NCI-H2171 treated with DMSO at 0.1 percent for 48 hours (cell line): ENCODE results near the gene LIMCH1.
A peak's percentile ranks its signal among the peaks of the same experiment; 100 is the strongest.
"Not testable (repeated sequence)": the region's sequence is repeated elsewhere in the genome, so short reads cannot be mapped to it uniquely, and the experiment has no call there.

Source experiments
- DNase-seq: peaks from one replicate; lab custom pipeline; 2025; lab: John Stamatoyannopoulos, UW

Gene LIMCH1, protein sequence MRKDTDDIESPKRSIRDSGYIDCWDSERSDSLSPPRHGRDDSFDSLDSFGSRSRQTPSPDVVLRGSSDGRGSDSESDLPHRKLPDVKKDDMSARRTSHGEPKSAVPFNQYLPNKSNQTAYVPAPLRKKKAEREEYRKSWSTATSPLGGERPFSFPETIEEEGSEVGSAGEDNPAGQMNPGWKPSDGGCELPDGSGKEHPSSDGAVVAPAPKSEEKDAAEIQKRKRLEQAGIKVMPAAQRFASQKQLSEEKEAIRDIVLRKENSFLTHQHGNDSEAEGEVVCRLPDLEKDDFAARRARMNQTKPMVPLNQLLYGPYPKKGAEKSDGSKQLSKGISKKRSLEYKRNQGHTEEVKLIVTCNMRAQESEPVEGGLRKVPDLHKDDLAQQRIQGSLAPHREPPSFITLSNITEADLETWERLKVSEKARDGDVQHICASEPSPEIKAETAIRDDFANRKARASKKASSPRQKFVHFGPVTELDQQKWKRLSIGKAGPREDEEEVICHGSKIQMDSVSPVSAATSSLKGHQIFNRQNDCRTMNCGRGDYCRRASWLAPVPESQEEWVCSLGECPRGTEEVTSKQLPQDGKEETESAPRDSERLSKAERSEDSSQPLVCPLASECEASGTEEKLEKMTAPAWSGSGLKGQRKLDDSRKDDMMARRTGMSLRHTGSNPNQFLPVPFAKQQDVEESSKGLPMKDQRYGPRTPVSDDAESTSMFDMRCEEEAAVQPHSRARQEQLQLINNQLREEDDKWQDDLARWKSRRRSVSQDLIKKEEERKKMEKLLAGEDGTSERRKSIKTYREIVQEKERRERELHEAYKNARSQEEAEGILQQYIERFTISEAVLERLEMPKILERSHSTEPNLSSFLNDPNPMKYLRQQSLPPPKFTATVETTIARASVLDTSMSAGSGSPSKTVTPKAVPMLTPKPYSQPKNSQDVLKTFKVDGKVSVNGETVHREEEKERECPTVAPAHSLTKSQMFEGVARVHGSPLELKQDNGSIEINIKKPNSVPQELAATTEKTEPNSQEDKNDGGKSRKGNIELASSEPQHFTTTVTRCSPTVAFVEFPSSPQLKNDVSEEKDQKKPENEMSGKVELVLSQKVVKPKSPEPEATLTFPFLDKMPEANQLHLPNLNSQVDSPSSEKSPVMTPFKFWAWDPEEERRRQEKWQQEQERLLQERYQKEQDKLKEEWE (N-terminal part only)

DNA sequence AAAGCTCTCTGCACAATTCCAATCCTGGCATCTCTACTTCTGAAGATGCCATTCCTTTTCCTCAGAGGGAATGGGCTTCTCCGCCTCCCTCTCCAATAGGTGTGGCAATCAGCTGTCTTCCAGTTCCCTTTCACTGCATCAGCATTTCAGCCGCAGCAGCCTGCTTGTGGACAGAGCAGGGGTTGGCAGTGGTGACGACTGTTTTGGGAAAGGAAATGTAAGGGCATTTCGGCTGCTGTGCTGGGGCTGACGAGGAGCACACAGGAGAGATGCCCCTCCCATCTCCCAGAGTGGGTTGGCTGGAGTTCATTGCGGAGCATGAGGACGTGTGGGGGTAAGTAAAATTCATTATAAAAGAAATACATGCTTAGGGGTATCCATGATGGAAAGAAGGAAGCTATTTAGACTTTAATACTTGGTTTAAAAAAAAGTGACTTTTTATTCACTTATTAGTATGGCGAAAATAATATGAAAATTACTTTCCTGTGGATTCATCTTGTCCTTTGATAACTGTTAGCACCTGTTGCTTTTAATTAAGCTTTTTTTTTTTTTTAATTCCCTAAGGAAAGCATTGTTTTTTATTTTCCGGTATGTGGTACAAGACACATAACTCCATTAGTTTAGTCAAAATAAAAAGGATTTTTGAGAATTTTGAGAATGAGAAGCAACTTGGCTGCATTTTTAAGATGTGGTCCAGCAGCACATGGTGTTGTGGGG lies at the start of gene LIMCH1:
TSS of gene LIMCH1 (plus strand) at position 141 of the 717 bp plus-strand sequence. CDS start 67,839 bp downstream, outside the sequence.
- DNase-seq = no peak

- DNase-seq = not testable (repeated sequence)
Observed at GRCh38 chr4:41491081-41491576, 46.8 kb upstream of the LIMCH1 start.

DNA sequence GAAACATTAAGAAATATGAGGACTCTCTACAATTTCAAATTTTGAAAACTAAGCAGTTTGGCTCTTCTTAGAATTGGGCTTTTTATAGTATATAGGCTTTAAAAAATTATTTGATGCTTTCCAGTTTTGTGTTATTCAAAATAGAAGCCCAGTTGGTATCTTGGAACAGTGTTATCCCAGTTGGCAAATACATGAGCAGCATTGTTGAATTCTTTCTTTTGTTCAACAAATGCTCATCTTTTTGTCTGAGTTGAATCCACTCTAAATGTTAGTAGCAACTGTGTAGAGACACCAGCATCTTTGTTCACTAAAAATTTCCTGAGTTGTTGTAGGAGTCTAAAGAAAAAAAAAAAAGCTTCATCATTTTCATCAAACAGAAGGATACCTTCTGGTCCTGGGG lies 41.0 kb upstream of the LIMCH1 start:
- DNase-seq = no peak

DNA sequence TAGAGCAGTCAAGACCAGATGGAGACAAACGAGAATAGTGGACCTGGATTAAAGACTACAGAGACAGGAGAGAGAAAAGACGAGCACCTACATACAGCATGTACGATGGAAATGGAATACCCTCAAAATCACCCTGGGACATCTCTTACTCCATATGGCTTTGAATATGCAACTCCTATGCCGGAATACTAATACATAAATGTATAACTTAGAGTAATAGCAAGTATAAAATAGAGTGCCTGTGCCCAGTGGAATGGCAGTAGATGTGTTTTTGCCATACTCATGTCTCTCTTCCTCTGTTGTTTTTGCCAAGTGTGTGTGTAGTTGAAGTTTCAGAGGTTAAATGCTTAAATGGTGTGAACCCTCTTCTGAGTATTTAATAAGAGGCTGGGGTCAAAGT lies 39.8 kb upstream of the LIMCH1 start:
- no peak for DNase-seq

DNA sequence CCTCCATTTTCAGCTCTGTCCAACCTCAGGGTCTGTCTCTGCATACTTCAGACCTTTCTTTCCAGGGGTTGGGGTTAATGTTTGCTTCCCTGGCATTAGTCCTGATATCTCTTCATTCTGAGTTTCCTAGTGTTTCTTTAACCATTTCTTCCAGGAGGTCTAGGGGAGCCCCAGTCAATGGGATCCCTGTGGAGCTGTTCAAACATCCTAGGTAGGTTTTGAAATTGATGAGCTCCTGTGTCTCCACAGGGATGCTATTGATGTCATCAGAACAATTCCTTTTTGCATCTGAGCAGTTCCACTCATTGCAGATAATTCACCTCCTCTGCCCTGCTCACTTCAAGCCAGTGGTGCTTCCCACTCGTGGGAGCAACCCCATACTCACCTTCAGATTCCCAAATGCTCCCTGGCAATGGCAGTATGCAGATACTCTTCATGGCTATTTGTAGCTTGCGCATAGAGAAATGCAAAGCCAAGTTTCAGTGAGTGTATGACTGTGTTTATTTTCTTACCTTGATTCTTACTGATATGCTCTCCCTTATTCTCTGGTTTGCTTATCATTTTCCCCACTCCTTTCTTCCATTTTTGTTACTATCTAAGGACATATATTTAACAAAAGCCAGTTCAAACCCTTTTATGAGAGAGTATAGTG lies 33.7 kb upstream of the LIMCH1 start:
- DNase-seq = no peak

GRCh38 chr4:41505161-41505661 lies 32.7 kb upstream of the LIMCH1 start:
- peak; percentile 76 for DNase-seq

- DNase-seq = no peak
Observed at GRCh38 chr4:41506130-41506529, 31.8 kb upstream of the LIMCH1 start.

- DNase-seq = no peak
Observed at GRCh38 chr4:41507291-41507947, 30.5 kb upstream of the LIMCH1 start.

DNA sequence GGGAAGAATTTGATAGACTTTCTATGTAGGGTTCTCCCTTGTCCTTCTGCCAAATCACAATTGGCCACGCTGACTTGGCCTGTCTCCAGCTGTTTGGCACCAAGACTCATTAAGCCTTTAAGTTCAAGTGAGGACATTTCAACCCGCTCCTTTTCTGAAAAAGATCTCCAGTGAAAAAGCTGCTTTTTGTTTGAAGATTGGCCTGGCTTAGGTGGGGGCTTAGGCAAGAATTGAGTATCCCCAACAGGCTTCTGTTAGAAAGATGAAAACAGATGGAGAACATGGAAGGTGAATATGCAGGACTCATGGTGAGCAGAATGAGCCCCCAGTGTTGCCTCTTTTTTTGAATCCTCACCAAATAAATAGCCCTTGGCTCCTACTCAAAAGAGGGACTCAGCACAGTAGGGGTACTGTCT lies 28.5 kb upstream of the LIMCH1 start:
- DNase-seq = no peak

- DNase-seq = no peak
Observed at GRCh38 chr4:41510179-41510578, 27.8 kb upstream of the LIMCH1 start.

DNA sequence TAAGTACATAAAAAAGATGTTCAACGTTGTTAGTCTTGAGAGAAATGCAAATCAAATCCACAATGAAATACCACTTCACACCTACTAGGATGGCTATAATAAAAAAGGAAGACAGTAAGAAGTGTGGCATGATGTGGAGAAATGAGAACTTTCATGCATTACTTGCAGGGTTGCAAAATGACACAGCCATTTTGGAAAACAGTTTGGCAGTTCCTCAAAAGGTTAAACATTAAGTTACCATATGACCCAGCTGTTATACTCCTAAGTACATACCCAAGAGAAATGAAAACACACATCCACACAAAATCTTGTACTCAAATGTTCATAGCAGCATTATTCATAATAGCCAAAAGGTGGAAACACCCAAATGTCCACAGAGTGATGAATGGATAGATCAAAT lies 25.8 kb upstream of the LIMCH1 start:
- no peak for DNase-seq

GRCh38 chr4:41512596-41512995 lies 25.4 kb upstream of the LIMCH1 start:
- no peak for DNase-seq

DNA sequence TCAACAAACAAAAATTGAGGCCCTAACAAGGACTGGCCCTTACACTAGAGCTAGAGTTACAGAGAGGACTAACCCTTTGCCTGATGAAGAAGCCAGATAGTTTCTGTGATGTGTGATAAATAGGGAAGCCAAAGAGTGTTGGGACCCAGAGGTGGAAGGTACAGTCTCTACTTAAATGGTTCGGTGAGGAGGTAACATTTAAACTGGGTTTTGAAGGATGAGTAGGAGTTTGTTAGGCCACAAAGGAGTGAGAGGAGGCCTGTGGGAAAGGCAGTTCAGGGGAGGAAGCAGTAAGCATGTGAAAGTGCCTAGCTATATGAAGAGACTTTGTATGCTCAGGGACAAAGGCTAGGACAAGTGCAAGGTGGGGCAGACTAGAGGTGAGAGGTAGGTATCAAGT lies 23.8 kb upstream of the LIMCH1 start:
- DNase-seq = no peak

GRCh38 chr4:41514766-41515481 lies 23.0 kb upstream of the LIMCH1 start:
- no peak for DNase-seq

DNA sequence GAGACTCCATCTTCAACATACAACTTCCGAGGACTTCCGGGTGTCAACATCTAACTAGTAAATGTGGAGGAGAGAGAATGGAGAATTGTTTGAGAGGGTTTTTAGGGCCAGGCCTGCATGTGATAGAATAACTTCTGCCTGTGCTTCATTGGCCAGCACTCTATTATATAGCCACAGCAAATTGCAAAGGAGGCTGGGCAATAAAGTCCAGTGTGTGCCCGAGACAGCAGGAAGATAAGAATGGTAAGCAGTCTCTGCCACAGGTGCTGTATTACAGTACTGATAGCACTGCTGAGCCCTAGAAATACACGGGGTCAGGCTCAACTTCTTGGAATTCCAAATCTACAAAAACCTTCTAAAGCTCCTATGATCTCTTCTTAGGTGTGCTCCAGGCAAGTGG lies 20.8 kb upstream of the LIMCH1 start:
- DNase-seq = no peak

DNA sequence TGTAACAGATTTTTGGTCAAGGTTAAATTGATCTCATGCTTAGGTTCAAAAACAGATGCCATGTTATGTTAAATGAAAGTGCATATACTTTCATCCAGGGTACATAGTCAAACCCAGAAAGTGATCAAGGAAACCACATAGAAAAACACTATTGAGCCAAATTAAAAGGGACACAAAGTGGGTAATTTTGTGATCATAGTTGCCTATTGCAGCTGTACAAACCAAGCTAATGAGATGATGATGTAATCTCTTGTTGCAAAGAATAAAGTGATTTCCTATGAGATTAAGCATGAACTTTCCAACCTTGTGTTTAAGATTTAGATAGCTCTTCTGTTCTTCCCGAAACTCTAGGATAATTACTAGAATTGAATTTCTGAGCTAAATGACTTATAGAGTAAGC lies 20.2 kb upstream of the LIMCH1 start:
- no peak for DNase-seq

DNA sequence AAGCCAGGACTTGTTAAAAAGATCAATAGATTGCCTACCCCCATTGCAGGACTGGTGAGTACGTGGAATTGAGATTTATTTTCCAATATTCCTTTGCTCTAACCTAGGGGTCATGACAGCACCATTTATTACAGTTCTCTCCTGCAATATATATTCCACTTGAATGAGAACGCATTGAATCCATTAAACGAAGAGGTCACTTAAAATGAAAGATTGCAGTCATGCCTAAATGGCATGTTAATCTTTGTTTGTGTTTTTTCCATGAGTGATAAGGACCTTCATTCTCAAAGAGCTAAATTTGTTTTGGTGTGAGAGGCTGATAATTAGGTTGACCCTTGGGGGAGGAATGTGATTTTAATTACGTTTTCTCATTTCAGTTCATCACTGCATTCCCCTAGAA lies 13.5 kb upstream of the LIMCH1 start:
- no peak for DNase-seq

- no peak for DNase-seq
Observed at GRCh38 chr4:41525129-41525528, 12.8 kb upstream of the LIMCH1 start.

- DNase-seq = no peak
Observed at GRCh38 chr4:41526628-41527027, 11.3 kb upstream of the LIMCH1 start.
